HCT116 (cell line): Measurements from ENCODE around the gene LDLRAD4. TPM values are rescaled to one million over a fixed set of nuclear protein-coding genes. Genes with fewer than 3 reads are reported as not detected.

Experiments
- ATAC-seq: fragments of 200-7000 bp; cut with Tn5 transposase; 2 replicates; pipeline ENCODE4 v1.9.1; 2020; ENCODE audit warnings: mild to moderate bottlenecking, moderate library complexity
- BruUV-seq: library from RNA; stranded (reverse); fragments of 400-500 nt; replicated peaks from 2 replicates; lab custom pipeline; 2021; lab: Mats Ljungman, UMichigan
- CTCF ChIA-PET: fragments of 300-600 bp; sonication (Branson Sonifier 250); formaldehyde crosslinking; loops from one replicate; lab custom pipeline; 2021; ENCODE audit warnings: antibody characterized with exemption; lab: Charles Lee
- POLR2A ChIA-PET: fragments of 300-600, 350-600 bp; sonication (Branson Sonifier 250); formaldehyde crosslinking; loops from one replicate; lab custom pipeline; 2021; ENCODE audit warnings: antibody characterized with exemption; lab: Charles Lee
- RAD21 ChIA-PET, 2 experiments: fragments of 300-600 bp; sonication (Branson Sonifier 250); formaldehyde crosslinking; loops; one replicate each; lab custom pipeline; 2023; ENCODE audit warnings: low total read pairs in 2 of 2; ENCODE audit not compliant: uncharacterized antibody in 2 of 2, unreplicated experiment in 2 of 2, low non-redundant PET in 1 of 2; lab: Charles Lee
- DNase-seq: peaks from one replicate; pipeline ENCODE4 v3.0.0-alpha.2; 2010; ENCODE audit warnings: low read depth, low spot score
- H2AFZ ChIP-seq: fragments of 200-600 bp; shearing (Covaris generic), sonication (generic); 2 replicates; pipeline ENCODE4 v1.6.1; 2017; ENCODE audit warnings: low read depth, mixed run types, mixed read lengths, antibody characterized with exemption, low read length; ENCODE audit not compliant: poor library complexity, severe bottlenecking
- H3K27ac ChIP-seq: 2 replicates; pipeline ENCODE4 v1.5.1; 2012; ENCODE audit warnings: low read depth, low read length
- H3K27me3 ChIP-seq: fragments of 200-600 bp; sonication (generic); 2 replicates; pipeline ENCODE4 v1.6.1; 2016; ENCODE audit warnings: mixed run types, low read length, mixed read lengths; ENCODE audit not compliant: insufficient read depth
- H3K36me3 ChIP-seq, 2 experiments: fragments of 200-500 bp in 1 of 2; fragments of 200-600 bp in 1 of 2; sonication (Bioruptor generic) in 1 of 2; sonication (generic) in 1 of 2; 2 replicates each; pipeline versions ENCODE4 v1.5.1 to v1.6.1; 2014 to 2016; ENCODE audit warnings: low read length in 2 of 2, inconsistent platforms in 1 of 2, mixed read lengths in 1 of 2, mixed run types in 1 of 2; ENCODE audit not compliant: insufficient read depth in 2 of 2, control insufficient read depth in 1 of 2
- H3K4me1 ChIP-seq, 2 experiments: fragments of 200-600 bp in 1 of 2; sonication (generic) in 1 of 2; 2 replicates each; pipeline versions ENCODE4 v1.5.1 to v1.6.1; 2012 to 2017; ENCODE audit warnings: low read length in 2 of 2, inconsistent platforms in 1 of 2, mild to moderate bottlenecking in 1 of 2, mixed read lengths in 1 of 2, mixed run types in 1 of 2, moderate library complexity in 1 of 2; ENCODE audit not compliant: insufficient read depth in 2 of 2, control insufficient read depth in 1 of 2
- H3K4me2 ChIP-seq: fragments of 200-600 bp; sonication (generic); 2 replicates; pipeline ENCODE4 v1.6.1; 2017; ENCODE audit warnings: mixed run types, low read length, mixed read lengths
- H3K4me3 ChIP-seq, 2 experiments: fragments of 200-600 bp in 1 of 2; sonication (generic) in 1 of 2; replicated peaks in 1 of 2; 2 replicates each; pipeline ENCODE4 v1.5.1; 2011 to 2016; ENCODE audit warnings: low read length in 2 of 2, control low read depth in 1 of 2, low read depth in 1 of 2, mild to moderate bottlenecking in 1 of 2, mixed read lengths in 1 of 2, mixed run types in 1 of 2
- H3K79me2 ChIP-seq: fragments of 200-600 bp; sonication (generic); 2 replicates; pipeline ENCODE4 v1.6.1; 2017; ENCODE audit warnings: mild to moderate bottlenecking, mixed run types, low read length, moderate library complexity, mixed read lengths; ENCODE audit not compliant: insufficient read depth
- H3K9ac ChIP-seq: fragments of 200-600 bp; sonication (generic); 2 replicates; pipeline ENCODE4 v1.6.1; 2016; ENCODE audit warnings: low read length, mixed read lengths
- H3K9me2 ChIP-seq: fragments of 200-600 bp; sonication (generic), shearing (Covaris generic); 2 replicates; pipeline ENCODE4 v1.6.1; 2017; ENCODE audit warnings: mixed run types, mild to moderate bottlenecking, moderate library complexity; ENCODE audit not compliant: insufficient read depth
- H3K9me3 ChIP-seq, 2 experiments: fragments of 200-500 bp in 1 of 2; fragments of 200-600 bp in 1 of 2; sonication (Bioruptor generic) in 1 of 2; sonication (generic) in 1 of 2; 2 replicates each; pipeline ENCODE4 v1.6.1; 2014 to 2017; ENCODE audit warnings: low read length in 2 of 2, mixed read lengths in 2 of 2, inconsistent platforms in 1 of 2, low read depth in 1 of 2, mild to moderate bottlenecking in 1 of 2, mixed run types in 1 of 2, moderate library complexity in 1 of 2; ENCODE audit not compliant: control insufficient read depth in 1 of 2, insufficient read depth in 1 of 2
- H4K20me1 ChIP-seq: fragments of 200-600 bp; sonication (generic), shearing (Covaris generic); 2 replicates; pipeline ENCODE4 v1.6.1; 2017; ENCODE audit warnings: mixed run types, mild to moderate bottlenecking, moderate library complexity; ENCODE audit not compliant: insufficient read depth
- CBX3 ChIP-seq: IDR thresholded peaks from 2 replicates; pipeline ENCODE4 v1.6.1; 2012; ENCODE audit warnings: low read depth
- EGR1 ChIP-seq: IDR thresholded peaks from 2 replicates; pipeline ENCODE4 v1.6.1; 2012; ENCODE audit warnings: low read depth
- ELF1 ChIP-seq: IDR thresholded peaks from 2 replicates; pipeline ENCODE4 v1.6.1; 2012; ENCODE audit warnings: low read depth, borderline replicate concordance
- FOSL1 ChIP-seq: IDR thresholded peaks from 2 replicates; pipeline ENCODE4 v1.6.1; 2012; ENCODE audit warnings: low read depth
- MAX ChIP-seq: IDR thresholded peaks from 2 replicates; pipeline ENCODE4 v1.6.1; 2012
- POLR2AphosphoS5 ChIP-seq: IDR thresholded peaks from 2 replicates; pipeline ENCODE4 v1.6.1; 2011; ENCODE audit warnings: mild to moderate bottlenecking, low read depth, low read length, moderate library complexity
- RAD21 ChIP-seq: IDR thresholded peaks from 2 replicates; pipeline ENCODE4 v1.6.1; 2012; ENCODE audit warnings: low read depth, mild to moderate bottlenecking
- SIN3A ChIP-seq: IDR thresholded peaks from 2 replicates; pipeline ENCODE4 v1.6.1; 2012; ENCODE audit warnings: low read depth
- SP1 ChIP-seq: IDR thresholded peaks from 2 replicates; pipeline ENCODE4 v1.6.1; 2012; ENCODE audit warnings: low read depth
- SRF ChIP-seq: IDR thresholded peaks from 2 replicates; pipeline ENCODE4 v1.6.1; 2012; ENCODE audit warnings: low read depth
- TCF7L2 ChIP-seq: IDR thresholded peaks from 2 replicates; pipeline ENCODE4 v1.7.0; 2011; ENCODE audit warnings: borderline replicate concordance, inconsistent platforms; ENCODE audit not compliant: insufficient read depth, insufficient read length; ENCODE audit errors: extremely low read depth
- YY1 ChIP-seq: IDR thresholded peaks from 2 replicates; pipeline ENCODE4 v1.6.1; 2011; ENCODE audit warnings: low read length, low read depth, moderate library complexity, mild to moderate bottlenecking; ENCODE audit not compliant: insufficient replicate concordance; ENCODE audit errors: extremely low read depth
- ZFX ChIP-seq: fragments of 450-650 bp; IDR thresholded peaks from 2 replicates; pipeline ENCODE4 v1.6.1; 2017
- ZNF274 ChIP-seq: fragments of 200-500 bp; sonication (Bioruptor generic); IDR thresholded peaks from 2 replicates; pipeline ENCODE4 v1.6.1; 2014; ENCODE audit warnings: mild to moderate bottlenecking, low read depth, low read length, inconsistent platforms
- intact Hi-C: fragments of 100-400 bp; cut with micrococcal nuclease; formaldehyde crosslinking; loops from 2 replicates; pipeline ENCODE4 v1.10.0; 2022
- total RNA-seq: library from RNA; stranded (reverse); gene quantifications from one replicate; pipeline ENCODE4 v1.2.1, GENCODE V29; 2021; ENCODE audit not compliant: unreplicated experiment
- TF ChIP-seq, protein P1 (sequence below): IDR thresholded peaks from 2 replicates; pipeline ENCODE4 v1.6.1; 2011; ENCODE audit warnings: mild to moderate bottlenecking, low read length, moderate library complexity; ENCODE audit not compliant: insufficient replicate concordance; ENCODE audit errors: extremely low read depth
- TF ChIP-seq, protein P2 (sequence below): IDR thresholded peaks from 2 replicates; pipeline ENCODE4 v1.6.1; 2012; ENCODE audit warnings: low read depth

LDLRAD4 gene
- total RNA-seq, 1 experiment from 2014 or later, result 1.2 TPM

- no peak overlapping the region for H3K27ac ChIP-seq
- H3K27me3 ChIP-seq, result no peaks in the 10 kb centered on the region
- no peak for ATAC-seq
- H3K4me2 ChIP-seq, result no peak overlapping the region
- CTCF ChIA-PET, result no interaction called here
- H3K79me2 ChIP-seq, result no peaks in the 10 kb centered on the region
- intact Hi-C loops, result loop anchor here (10.0 kb wide), 1 partner anchor 46 kb away; no protein-coding TSS in a partner anchor
- H3K9me3 ChIP-seq, result peaks cover 3 to 5% of the 10 kb centered on the region in 2 experiments; a peak in 3 of 4 replicates
- RAD21 ChIA-PET, result no interaction called here
- TF ChIP-seq ZNF274 (no peak), ZFX (no peak), POLR2AphosphoS5 (no peak), YY1 (no peak), CBX3 (no peak), RAD21 (no peak), SRF (no peak)
- TF ChIP-seq, protein P1, sequence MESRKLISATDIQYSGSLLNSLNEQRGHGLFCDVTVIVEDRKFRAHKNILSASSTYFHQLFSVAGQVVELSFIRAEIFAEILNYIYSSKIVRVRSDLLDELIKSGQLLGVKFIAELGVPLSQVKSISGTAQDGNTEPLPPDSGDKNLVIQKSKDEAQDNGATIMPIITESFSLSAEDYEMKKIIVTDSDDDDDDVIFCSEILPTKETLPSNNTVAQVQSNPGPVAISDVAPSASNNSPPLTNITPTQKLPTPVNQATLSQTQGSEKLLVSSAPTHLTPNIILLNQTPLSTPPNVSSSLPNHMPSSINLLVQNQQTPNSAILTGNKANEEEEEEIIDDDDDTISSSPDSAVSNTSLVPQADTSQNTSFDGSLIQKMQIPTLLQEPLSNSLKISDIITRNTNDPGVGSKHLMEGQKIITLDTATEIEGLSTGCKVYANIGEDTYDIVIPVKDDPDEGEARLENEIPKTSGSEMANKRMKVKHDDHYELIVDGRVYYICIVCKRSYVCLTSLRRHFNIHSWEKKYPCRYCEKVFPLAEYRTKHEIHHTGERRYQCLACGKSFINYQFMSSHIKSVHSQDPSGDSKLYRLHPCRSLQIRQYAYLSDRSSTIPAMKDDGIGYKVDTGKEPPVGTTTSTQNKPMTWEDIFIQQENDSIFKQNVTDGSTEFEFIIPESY, result no peak
- TF ChIP-seq, all 23 proteins: peak for 0
- Histone ChIP-seq H3K9ac (no peak overlapping the region), H3K4me3 (no peak overlapping the region), H3K9me2 (no peaks in the 10 kb centered on the region), H2AFZ (no peak overlapping the region), H3K36me3 (no peaks in the 10 kb centered on the region), H4K20me1 (no peaks in the 10 kb centered on the region), H3K4me1 (no peaks in the 10 kb centered on the region)
- no TSS peak for BruUV-seq
- POLR2A ChIA-PET, result no interaction called here
- DNase-seq, result no peak
Observed at GRCh38 chr18:13311193-13311592, 92.6 kb downstream of the LDLRAD4 start.

GRCh38 chr18:13312515-13312914 is 94.0 kb downstream of the LDLRAD4 start:
- no peak overlapping the region for H3K27ac ChIP-seq
- RAD21 ChIA-PET, result no interaction called here
- H3K27me3 ChIP-seq, result no peaks in the 10 kb centered on the region
- TF ChIP-seq TCF7L2 (no peak), YY1 (no peak), MAX (no peak), ZFX (no peak), SIN3A (no peak), ELF1 (no peak), EGR1 (no peak), SP1 (no peak), FOSL1 (no peak)
- TF ChIP-seq, protein P2, sequence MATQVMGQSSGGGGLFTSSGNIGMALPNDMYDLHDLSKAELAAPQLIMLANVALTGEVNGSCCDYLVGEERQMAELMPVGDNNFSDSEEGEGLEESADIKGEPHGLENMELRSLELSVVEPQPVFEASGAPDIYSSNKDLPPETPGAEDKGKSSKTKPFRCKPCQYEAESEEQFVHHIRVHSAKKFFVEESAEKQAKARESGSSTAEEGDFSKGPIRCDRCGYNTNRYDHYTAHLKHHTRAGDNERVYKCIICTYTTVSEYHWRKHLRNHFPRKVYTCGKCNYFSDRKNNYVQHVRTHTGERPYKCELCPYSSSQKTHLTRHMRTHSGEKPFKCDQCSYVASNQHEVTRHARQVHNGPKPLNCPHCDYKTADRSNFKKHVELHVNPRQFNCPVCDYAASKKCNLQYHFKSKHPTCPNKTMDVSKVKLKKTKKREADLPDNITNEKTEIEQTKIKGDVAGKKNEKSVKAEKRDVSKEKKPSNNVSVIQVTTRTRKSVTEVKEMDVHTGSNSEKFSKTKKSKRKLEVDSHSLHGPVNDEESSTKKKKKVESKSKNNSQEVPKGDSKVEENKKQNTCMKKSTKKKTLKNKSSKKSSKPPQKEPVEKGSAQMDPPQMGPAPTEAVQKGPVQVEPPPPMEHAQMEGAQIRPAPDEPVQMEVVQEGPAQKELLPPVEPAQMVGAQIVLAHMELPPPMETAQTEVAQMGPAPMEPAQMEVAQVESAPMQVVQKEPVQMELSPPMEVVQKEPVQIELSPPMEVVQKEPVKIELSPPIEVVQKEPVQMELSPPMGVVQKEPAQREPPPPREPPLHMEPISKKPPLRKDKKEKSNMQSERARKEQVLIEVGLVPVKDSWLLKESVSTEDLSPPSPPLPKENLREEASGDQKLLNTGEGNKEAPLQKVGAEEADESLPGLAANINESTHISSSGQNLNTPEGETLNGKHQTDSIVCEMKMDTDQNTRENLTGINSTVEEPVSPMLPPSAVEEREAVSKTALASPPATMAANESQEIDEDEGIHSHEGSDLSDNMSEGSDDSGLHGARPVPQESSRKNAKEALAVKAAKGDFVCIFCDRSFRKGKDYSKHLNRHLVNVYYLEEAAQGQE, result no peak

More at GRCh38 chr18:13312515-13312914, 94.0 kb downstream of the LDLRAD4 start:
- H3K79me2 ChIP-seq, result no peaks in the 10 kb centered on the region
- peaks cover 7 to 11% of the 10 kb centered on the region in 2 experiments; a peak in 3 of 4 replicates for H3K9me3 ChIP-seq
- ChIA-PET CTCF (no interaction called here), POLR2A (no interaction called here)
- no TSS peak for BruUV-seq
- ATAC-seq (no peak), DNase-seq (no peak)
- no peak overlapping the region for H3K4me3 ChIP-seq
- no peak overlapping the region for H3K9ac ChIP-seq
- H4K20me1 ChIP-seq, result no peaks in the 10 kb centered on the region
- no peak overlapping the region for H3K4me2 ChIP-seq
- H2AFZ ChIP-seq, result no peak overlapping the region
- H3K9me2 ChIP-seq, result no peaks in the 10 kb centered on the region
- no peaks in the 10 kb centered on the region for H3K36me3 ChIP-seq
- H3K4me1 ChIP-seq, result no peaks in the 10 kb centered on the region
- intact Hi-C loops, result loop anchor here (10.0 kb wide), 1 partner anchor 48 kb away; no protein-coding TSS in a partner anchor
